GM19043 (cell line): ENCODE data around the gene GIMAP8.

ENCODE experiments used
- ATAC-seq: cut with Tn5 transposase; IDR thresholded peaks from one replicate; pipeline ENCODE4 v1.9.1; 2021; ENCODE audit warnings: low read depth; ENCODE audit not compliant: unreplicated experiment

Gene GIMAP8

GRCh38 chr7:150410680-150411346 is 39.6 kb upstream of the GIMAP8 start:
- ATAC-seq = no peak

- ATAC-seq = no peak
Observed at GRCh38 chr7:150411606-150412005, 38.8 kb upstream of the GIMAP8 start.

GRCh38 chr7:150412016-150412415 is 38.4 kb upstream of the GIMAP8 start:
- ATAC-seq = no peak

- no peak for ATAC-seq
Observed at GRCh38 chr7:150412518-150413488, 37.6 kb upstream of the GIMAP8 start.

- no peak for ATAC-seq
Observed at GRCh38 chr7:150413640-150414081, 36.8 kb upstream of the GIMAP8 start.

GRCh38 chr7:150415161-150416153 is 35.0 kb upstream of the GIMAP8 start:
- ATAC-seq = no peak

- ATAC-seq = no peak
Observed at GRCh38 chr7:150417239-150417638, 33.2 kb upstream of the GIMAP8 start.

GRCh38 chr7:150417863-150418262 is 32.6 kb upstream of the GIMAP8 start:
- no peak for ATAC-seq

GRCh38 chr7:150420242-150420641 is 30.2 kb upstream of the GIMAP8 start:
- ATAC-seq = no peak

GRCh38 chr7:150420987-150421674 is 29.3 kb upstream of the GIMAP8 start:
- ATAC-seq = peak; percentile 99

- no peak for ATAC-seq
Observed at GRCh38 chr7:150421831-150422230, 28.6 kb upstream of the GIMAP8 start.

GRCh38 chr7:150425670-150426069 is 24.8 kb upstream of the GIMAP8 start:
- ATAC-seq = no peak

GRCh38 chr7:150428671-150429451 is 21.6 kb upstream of the GIMAP8 start:
- ATAC-seq = no peak

- ATAC-seq = no peak
Observed at GRCh38 chr7:150429699-150430098, 20.7 kb upstream of the GIMAP8 start.

GRCh38 chr7:150430465-150431085 is 19.9 kb upstream of the GIMAP8 start:
- no peak for ATAC-seq

- ATAC-seq = no peak
Observed at GRCh38 chr7:150431839-150432658, 18.4 kb upstream of the GIMAP8 start.

- ATAC-seq = peak; percentile 32
Observed at GRCh38 chr7:150432915-150433892, 17.2 kb upstream of the GIMAP8 start.
